Panc1 (cell line): ENCODE measurements around the gene EVI2A. TPM values are rescaled to one million over a fixed set of nuclear protein-coding genes. Genes with fewer than 3 reads are reported as not detected.

ENCODE experiments used
- ATAC-seq: fragments of 200-7000 bp; cut with Tn5 transposase; 2 replicates; pipeline ENCODE4 v1.9.1; 2020; ENCODE audit warnings: mild to moderate bottlenecking, moderate library complexity
- Bru-seq: library from RNA; stranded (reverse); fragments of 400-500 nt; gene quantifications from one replicate; lab custom pipeline; 2021; lab: Mats Ljungman, UMichigan
- BruChase-seq, 2 experiments: library from RNA; stranded (reverse); fragments of 400-500 nt; gene quantifications; one replicate each; lab custom pipeline; 2021; lab: Mats Ljungman, UMichigan
- BruUV-seq: library from RNA; stranded (reverse); fragments of 400-500 nt; replicated peaks from 2 replicates; lab custom pipeline; 2021; lab: Mats Ljungman, UMichigan
- CTCF ChIA-PET: fragments of 300-600 bp; sonication (Branson Sonifier 250); formaldehyde crosslinking; loops from one replicate; lab custom pipeline; 2022; ENCODE audit warnings: antibody characterized with exemption; lab: Charles Lee
- POLR2A ChIA-PET: fragments of 300-600 bp; sonication (Branson Sonifier 250); formaldehyde crosslinking; loops from one replicate; lab custom pipeline; 2022; ENCODE audit warnings: antibody characterized with exemption; lab: Charles Lee
- DNase-seq: peaks from one replicate; pipeline ENCODE4 v3.0.0-alpha.2; 2010; ENCODE audit warnings: low read depth, low spot score
- H3K27ac ChIP-seq: 2 replicates; pipeline ENCODE4 v1.5.1; 2011; ENCODE audit warnings: mild to moderate bottlenecking, low read length, inconsistent platforms
- H3K27me3 ChIP-seq: fragments of 200-500 bp; sonication (Bioruptor generic); 2 replicates; pipeline ENCODE4 v1.6.0; 2014; ENCODE audit warnings: low read length, inconsistent platforms; ENCODE audit not compliant: control insufficient read depth, insufficient read depth
- H3K36me3 ChIP-seq: fragments of 200-500 bp; sonication (Bioruptor generic); 2 replicates; pipeline ENCODE4 v1.5.1; 2014; ENCODE audit warnings: inconsistent platforms, mild to moderate bottlenecking, low read length, moderate library complexity; ENCODE audit not compliant: control insufficient read depth, insufficient read depth
- H3K4me1 ChIP-seq: 2 replicates; pipeline ENCODE4 v1.5.1; 2011; ENCODE audit warnings: inconsistent platforms, mild to moderate bottlenecking, low read length, moderate library complexity; ENCODE audit not compliant: control insufficient read depth, insufficient read depth
- H3K4me3 ChIP-seq, 2 experiments: 2 replicates each; pipeline ENCODE4 v1.5.1; 2011 to 2012; ENCODE audit warnings: low read depth in 2 of 2, low read length in 2 of 2, mild to moderate bottlenecking in 2 of 2, inconsistent platforms in 1 of 2, moderate library complexity in 1 of 2
- H3K9me3 ChIP-seq: fragments of 200-500 bp; sonication (Bioruptor generic); 2 replicates; pipeline ENCODE4 v1.5.1; 2014; ENCODE audit warnings: low read depth, mild to moderate bottlenecking, inconsistent platforms, low read length, moderate library complexity; ENCODE audit not compliant: control insufficient read depth, insufficient read depth
- POLR2AphosphoS5 ChIP-seq: IDR thresholded peaks from 2 replicates; pipeline ENCODE4 v1.6.1; 2012; ENCODE audit warnings: mild to moderate bottlenecking, low read depth, low read length, moderate library complexity
- SIN3A ChIP-seq: IDR thresholded peaks from 2 replicates; pipeline ENCODE4 v1.6.1; 2012; ENCODE audit warnings: low read depth, mild to moderate bottlenecking, low read length, moderate library complexity, borderline replicate concordance; ENCODE audit not compliant: insufficient read depth
- TCF7L2 ChIP-seq: IDR thresholded peaks from 2 replicates; pipeline ENCODE4 v1.6.1; 2011; ENCODE audit warnings: mild to moderate bottlenecking, low read depth, low read length, inconsistent platforms
- in situ Hi-C: cut with HindIII; loops from 2 replicates; pipeline ENCODE4 v1.10.0; 2016; ENCODE audit warnings: low sequenced_read_pairs, low pct_unique_long_range_greater_than_20kb
- intact Hi-C: fragments of 100-400 bp; cut with micrococcal nuclease; formaldehyde crosslinking; loops from one replicate; pipeline ENCODE4 v1.10.0; 2022; ENCODE audit not compliant: unreplicated experiment
- long read RNA-seq: library from polyadenylated mRNA; unstranded; transcript quantifications from one replicate; pipeline ENCODE4 v2.0.0, GENCODE V29; 2021; ENCODE audit not compliant: unreplicated experiment
- polyA plus RNA-seq: library from polyadenylated mRNA; unstranded; fragments of >200 nt; gene quantifications from one replicate; pipeline ENCODE4 v1.2.1, GENCODE V29; 2012; ENCODE audit warnings: missing spikeins; ENCODE audit not compliant: insufficient read length
- total RNA-seq: library from RNA; stranded (reverse); gene quantifications from one replicate; pipeline ENCODE4 v1.2.1, GENCODE V29; 2021; ENCODE audit not compliant: unreplicated experiment
- TF ChIP-seq, protein P1 (sequence below), 2 experiments: IDR thresholded peaks; 2 replicates each; pipeline ENCODE4 v1.6.1; 2011 to 2012; ENCODE audit warnings: low read depth in 2 of 2, control low read depth in 1 of 2, low read length in 1 of 2, mild to moderate bottlenecking in 1 of 2, moderate library complexity in 1 of 2; ENCODE audit not compliant: insufficient read depth in 1 of 2
- TF ChIP-seq, protein P2 (sequence below): fragments of 450-650 bp; IDR thresholded peaks from 2 replicates; pipeline ENCODE4 v1.5.1; 2017; ENCODE audit warnings: mild to moderate bottlenecking

The EVI2A gene, protein sequence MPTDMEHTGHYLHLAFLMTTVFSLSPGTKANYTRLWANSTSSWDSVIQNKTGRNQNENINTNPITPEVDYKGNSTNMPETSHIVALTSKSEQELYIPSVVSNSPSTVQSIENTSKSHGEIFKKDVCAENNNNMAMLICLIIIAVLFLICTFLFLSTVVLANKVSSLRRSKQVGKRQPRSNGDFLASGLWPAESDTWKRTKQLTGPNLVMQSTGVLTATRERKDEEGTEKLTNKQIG
- not detected for total RNA-seq
- not detected for polyA plus RNA-seq
- percentile 14 among the genes with signal in this experiment for Bru-seq, nascent RNA
- BruChase-seq, experiment 1, labeled RNA remaining after a 2-hour chase: percentile 13 among the genes with signal in this experiment
- percentile 21 among the genes with signal in this experiment for BruChase-seq, experiment 2, labeled RNA remaining after a 6-hour chase
- long read RNA-seq: 0 reads

DNA sequence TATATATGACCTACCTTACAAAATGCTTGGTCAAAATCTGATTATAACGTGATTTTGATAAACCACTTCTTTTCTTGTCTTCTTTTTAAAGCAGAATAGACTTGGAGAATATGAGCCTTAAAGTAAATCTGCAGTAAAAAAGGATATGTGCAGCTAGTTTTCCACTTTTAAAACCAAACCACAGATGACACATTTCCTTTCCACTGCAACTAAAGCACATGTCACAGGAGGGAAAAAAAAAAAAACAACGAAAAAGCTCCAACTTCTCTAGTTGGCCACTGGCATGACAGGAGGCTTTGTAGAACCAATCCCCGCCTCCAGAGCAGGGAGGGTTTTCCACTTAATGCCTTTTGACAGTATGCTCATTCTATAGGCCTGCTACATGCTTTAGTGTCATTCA, at the start of gene EVI2A:
Gene EVI2A (minus strand): TSS at position 142 of the 400 bp plus-strand sequence. CDS start 2,609 bp downstream, outside the sequence.
- H3K27ac ChIP-seq: no peak within 1 kb of the TSS
- no TSS peak for BruUV-seq
- DNase-seq (no peak), ATAC-seq (peak; percentile 21; the same call in 1 of the 2 replicates)
- in situ Hi-C loops: no loop called here
- no peaks in the 10 kb centered on the region for H3K9me3 ChIP-seq
- no peaks in the 10 kb centered on the region for H3K27me3 ChIP-seq
- no peaks in the 10 kb centered on the region for H3K36me3 ChIP-seq
- H3K4me3 ChIP-seq: no peak within 1 kb of the TSS
- CTCF ChIA-PET: no interaction called here
- POLR2A ChIA-PET: no interaction called here
- no peak for TF ChIP-seq TCF7L2
- TF ChIP-seq, protein P1, sequence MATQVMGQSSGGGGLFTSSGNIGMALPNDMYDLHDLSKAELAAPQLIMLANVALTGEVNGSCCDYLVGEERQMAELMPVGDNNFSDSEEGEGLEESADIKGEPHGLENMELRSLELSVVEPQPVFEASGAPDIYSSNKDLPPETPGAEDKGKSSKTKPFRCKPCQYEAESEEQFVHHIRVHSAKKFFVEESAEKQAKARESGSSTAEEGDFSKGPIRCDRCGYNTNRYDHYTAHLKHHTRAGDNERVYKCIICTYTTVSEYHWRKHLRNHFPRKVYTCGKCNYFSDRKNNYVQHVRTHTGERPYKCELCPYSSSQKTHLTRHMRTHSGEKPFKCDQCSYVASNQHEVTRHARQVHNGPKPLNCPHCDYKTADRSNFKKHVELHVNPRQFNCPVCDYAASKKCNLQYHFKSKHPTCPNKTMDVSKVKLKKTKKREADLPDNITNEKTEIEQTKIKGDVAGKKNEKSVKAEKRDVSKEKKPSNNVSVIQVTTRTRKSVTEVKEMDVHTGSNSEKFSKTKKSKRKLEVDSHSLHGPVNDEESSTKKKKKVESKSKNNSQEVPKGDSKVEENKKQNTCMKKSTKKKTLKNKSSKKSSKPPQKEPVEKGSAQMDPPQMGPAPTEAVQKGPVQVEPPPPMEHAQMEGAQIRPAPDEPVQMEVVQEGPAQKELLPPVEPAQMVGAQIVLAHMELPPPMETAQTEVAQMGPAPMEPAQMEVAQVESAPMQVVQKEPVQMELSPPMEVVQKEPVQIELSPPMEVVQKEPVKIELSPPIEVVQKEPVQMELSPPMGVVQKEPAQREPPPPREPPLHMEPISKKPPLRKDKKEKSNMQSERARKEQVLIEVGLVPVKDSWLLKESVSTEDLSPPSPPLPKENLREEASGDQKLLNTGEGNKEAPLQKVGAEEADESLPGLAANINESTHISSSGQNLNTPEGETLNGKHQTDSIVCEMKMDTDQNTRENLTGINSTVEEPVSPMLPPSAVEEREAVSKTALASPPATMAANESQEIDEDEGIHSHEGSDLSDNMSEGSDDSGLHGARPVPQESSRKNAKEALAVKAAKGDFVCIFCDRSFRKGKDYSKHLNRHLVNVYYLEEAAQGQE (IDR thresholded peaks at IDR 0.05; ENCODE audit: insufficient read depth in 1 of 2, low read depth in 2 of 2, low read length in 1 of 2): no peak
- no peak for TF ChIP-seq SIN3A
- intact Hi-C loops: no loop called here
- H3K4me1 ChIP-seq: no peaks in the 10 kb centered on the region

DNA sequence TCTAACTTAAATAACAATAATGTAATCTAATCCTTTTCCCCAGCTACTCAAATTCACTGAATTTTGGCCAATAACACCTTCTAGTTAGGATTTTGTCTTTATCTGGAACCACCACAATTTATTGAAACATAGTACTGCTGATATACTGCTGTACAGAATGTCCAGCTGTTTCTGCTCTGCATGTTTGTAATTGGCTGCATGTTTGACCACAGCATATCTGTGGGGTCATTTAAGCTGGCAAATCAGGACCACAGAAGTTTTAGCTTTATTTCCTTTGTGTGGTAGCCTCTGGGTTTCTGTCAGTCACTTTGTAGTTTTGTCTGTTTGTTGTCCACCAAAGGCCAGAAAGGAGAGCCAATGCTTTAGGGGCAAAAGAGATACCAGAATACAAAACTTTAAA, 47.8 kb upstream of the EVI2A start:
- in situ Hi-C loops (no loop called here), intact Hi-C loops (no loop called here)
- Histone ChIP-seq H3K4me3 (no peak overlapping the region), H3K36me3 (peaks cover 15% of the 10 kb centered on the region; the same call in 1 of the 2 replicates), H3K27ac (no peak overlapping the region), H3K9me3 (no peaks in the 10 kb centered on the region), H3K4me1 (no peaks in the 10 kb centered on the region), H3K27me3 (no peaks in the 10 kb centered on the region)
- POLR2A ChIA-PET: no interaction called here
- TF ChIP-seq TCF7L2: no peak
- TF ChIP-seq, protein P1 (IDR thresholded peaks at IDR 0.05; ENCODE audit: insufficient read depth in 1 of 2, low read depth in 2 of 2, low read length in 1 of 2): no peak
- TF ChIP-seq, protein P2, sequence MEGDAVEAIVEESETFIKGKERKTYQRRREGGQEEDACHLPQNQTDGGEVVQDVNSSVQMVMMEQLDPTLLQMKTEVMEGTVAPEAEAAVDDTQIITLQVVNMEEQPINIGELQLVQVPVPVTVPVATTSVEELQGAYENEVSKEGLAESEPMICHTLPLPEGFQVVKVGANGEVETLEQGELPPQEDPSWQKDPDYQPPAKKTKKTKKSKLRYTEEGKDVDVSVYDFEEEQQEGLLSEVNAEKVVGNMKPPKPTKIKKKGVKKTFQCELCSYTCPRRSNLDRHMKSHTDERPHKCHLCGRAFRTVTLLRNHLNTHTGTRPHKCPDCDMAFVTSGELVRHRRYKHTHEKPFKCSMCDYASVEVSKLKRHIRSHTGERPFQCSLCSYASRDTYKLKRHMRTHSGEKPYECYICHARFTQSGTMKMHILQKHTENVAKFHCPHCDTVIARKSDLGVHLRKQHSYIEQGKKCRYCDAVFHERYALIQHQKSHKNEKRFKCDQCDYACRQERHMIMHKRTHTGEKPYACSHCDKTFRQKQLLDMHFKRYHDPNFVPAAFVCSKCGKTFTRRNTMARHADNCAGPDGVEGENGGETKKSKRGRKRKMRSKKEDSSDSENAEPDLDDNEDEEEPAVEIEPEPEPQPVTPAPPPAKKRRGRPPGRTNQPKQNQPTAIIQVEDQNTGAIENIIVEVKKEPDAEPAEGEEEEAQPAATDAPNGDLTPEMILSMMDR: no peak
- no peak for TF ChIP-seq POLR2AphosphoS5
- TF ChIP-seq SIN3A: no peak
- DNase-seq (no peak), ATAC-seq (no peak)
- BruUV-seq: no TSS peak
- CTCF ChIA-PET: interaction anchor here (1.1 kb wide), 1 partner anchor 9 kb away, joined by 9 read pairs; no protein-coding TSS in a partner anchor
